Subcutaneous abdominal adipose tissue (tissue), 5 donors: ENCODE results near the gene FYB1.
A peak's percentile ranks its signal among the peaks of the same experiment; 100 is the strongest.
"Not testable (repeated sequence)": the region's sequence is repeated elsewhere in the genome, so short reads cannot be mapped to it uniquely, and the experiment has no call there.

Experiments
- H3K27ac ChIP-seq: one replicate; pipeline ENCODE4 v1.7.0; 2013; ENCODE audit warnings: low read depth, mild to moderate bottlenecking, inconsistent platforms, low read length, moderate library complexity
- H3K27me3 ChIP-seq, 5 donors: one replicate each; pipeline ENCODE4 v1.7.0; 2013; ENCODE audit warnings: low read length in 5 of 5, inconsistent platforms in 1 of 5; ENCODE audit not compliant: control insufficient read depth in 5 of 5, insufficient read depth in 4 of 5
- H3K36me3 ChIP-seq, 5 donors: one replicate each; pipeline ENCODE4 v1.7.0; 2013; ENCODE audit warnings: low read length in 5 of 5; ENCODE audit not compliant: control insufficient read depth in 5 of 5, insufficient read depth in 5 of 5
- H3K4me1 ChIP-seq, 5 donors: one replicate each; pipeline ENCODE4 v1.7.0; 2013; ENCODE audit warnings: low read length in 5 of 5, mild to moderate bottlenecking in 3 of 5, moderate library complexity in 1 of 5; ENCODE audit not compliant: control insufficient read depth in 5 of 5, insufficient read depth in 5 of 5
- H3K4me3 ChIP-seq, 5 donors: one replicate each; pipeline ENCODE4 v1.7.0; 2013; ENCODE audit warnings: low read length in 5 of 5, low read depth in 1 of 5
- H3K9ac ChIP-seq, 5 donors: one replicate each; pipeline ENCODE4 v1.7.0; 2013; ENCODE audit warnings: low read length in 5 of 5, mild to moderate bottlenecking in 4 of 5, moderate library complexity in 3 of 5
- H3K9me3 ChIP-seq, 5 donors: one replicate each; pipeline ENCODE4 v1.7.0; 2013; ENCODE audit warnings: low read length in 5 of 5; ENCODE audit not compliant: control insufficient read depth in 5 of 5
- donor health status: healthy.
- donor health status: healthy.
- donor health status: healthy.
- donor health status: healthy.
- donor health status: healthy.

Gene FYB1

DNA sequence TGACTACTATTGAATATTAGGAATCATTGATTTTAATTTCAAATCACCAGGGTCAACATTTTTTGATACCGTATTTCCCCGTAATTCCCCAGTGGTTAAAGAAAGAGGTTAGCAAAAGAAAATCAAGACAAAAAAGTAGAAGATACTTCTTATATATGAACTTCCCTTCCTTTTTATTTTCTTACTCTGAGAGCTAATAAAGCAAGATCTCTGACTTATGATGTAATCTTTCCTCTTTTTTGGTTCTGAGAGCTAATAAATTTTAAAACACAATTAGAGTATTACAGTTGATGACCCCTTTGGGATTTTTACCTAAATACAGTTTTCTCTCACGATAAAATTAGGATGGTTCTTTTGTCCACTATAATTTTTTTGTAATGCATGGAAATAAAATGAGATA is 9.2 kb upstream of the FYB1 start:
- Histone ChIP-seq H3K9ac (no peak overlapping the region), H3K9me3 (no peaks in the 10 kb centered on the region), H3K36me3 (no peaks in the 10 kb centered on the region), H3K4me1 (peaks cover 0 to 8% (median 0%) of the 10 kb centered on the region in 5 donors), H3K27me3 (no peaks in the 10 kb centered on the region), H3K4me3 (no peak overlapping the region), H3K27ac (no peak overlapping the region)

DNA sequence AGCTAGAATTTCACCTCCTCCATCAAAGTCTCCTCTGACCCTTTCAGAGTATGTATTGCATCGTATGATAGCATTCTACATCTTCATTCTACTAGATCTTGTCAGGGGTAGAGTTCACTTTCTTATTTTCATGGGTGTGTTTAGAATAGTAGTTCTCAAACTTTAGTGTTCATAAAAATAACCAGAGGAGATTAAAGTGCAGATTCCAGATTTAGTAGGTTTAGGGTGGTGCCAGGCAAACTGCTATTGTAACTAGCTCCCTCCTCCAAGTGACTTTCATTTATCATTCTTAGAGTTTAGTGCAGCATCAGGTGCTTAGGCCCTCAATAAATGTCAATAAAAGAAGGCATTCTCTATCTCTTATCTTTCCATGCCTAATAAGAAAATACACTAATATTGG is 7.2 kb upstream of the FYB1 start:
- Histone ChIP-seq H3K4me1 (peaks cover 0 to 8% (median 0%) of the 10 kb centered on the region in 5 donors), H3K36me3 (no peaks in the 10 kb centered on the region), H3K9me3 (no peaks in the 10 kb centered on the region), H3K4me3 (no peak overlapping the region), H3K27ac (no peak overlapping the region), H3K9ac (no peak overlapping the region), H3K27me3 (no peaks in the 10 kb centered on the region)

DNA sequence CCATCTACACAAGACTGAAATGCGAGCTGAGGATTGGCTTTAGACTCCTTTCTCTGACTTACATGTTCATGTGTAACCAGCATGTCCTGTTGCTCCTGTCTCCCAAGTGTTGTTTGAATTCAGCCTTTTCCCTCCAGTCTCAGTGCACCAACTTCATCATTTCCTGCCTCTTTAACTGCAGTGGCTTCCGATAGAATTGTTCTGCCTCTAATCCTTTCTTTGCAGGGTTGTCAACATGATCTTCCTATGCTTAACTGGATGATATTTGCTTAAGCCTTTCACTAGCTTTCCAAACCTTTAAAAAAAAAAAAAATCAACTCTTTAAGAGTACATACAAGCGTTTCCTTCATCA is 6.7 kb upstream of the FYB1 start:
- no peak overlapping the region for H3K9ac ChIP-seq
- no peaks in the 10 kb centered on the region for H3K27me3 ChIP-seq
- H3K4me3 ChIP-seq = no peak overlapping the region
- peaks cover 0 to 8% (median 0%) of the 10 kb centered on the region in 5 donors for H3K4me1 ChIP-seq
- H3K27ac ChIP-seq = no peak overlapping the region
- no peaks in the 10 kb centered on the region for H3K9me3 ChIP-seq
- no peaks in the 10 kb centered on the region for H3K36me3 ChIP-seq

DNA sequence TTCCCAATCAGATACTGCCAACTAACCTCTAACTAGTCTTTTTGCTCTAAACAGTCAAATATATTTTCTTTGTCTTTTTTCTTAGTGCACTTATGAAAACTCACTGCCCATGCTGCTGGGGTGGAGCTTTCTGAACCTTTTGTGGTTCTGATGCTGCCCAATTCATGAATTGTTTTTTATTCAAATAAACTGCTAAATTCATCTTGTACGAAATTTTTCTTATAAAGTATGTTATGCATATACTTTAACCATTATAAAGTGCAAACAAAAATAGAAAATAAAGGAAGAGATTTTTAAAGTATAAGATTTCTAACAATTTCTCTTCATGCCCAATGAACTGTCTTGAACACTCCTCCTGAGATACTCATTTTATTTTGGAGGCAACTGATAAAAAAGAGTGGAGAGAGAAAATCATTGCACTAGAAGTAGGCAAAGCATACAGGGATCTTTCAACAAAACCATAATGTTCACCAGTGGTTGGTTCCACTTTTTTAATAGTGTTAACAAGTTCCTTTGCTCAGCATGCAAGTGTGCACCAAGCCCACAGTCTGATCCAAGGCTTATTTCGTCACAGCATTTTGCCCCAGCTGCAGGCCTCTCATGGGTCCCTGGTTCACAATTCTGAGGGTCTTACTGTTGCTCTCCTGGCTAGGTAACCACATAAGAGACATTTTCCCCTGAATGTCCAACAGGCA is 6.2 kb upstream of the FYB1 start:
- Histone ChIP-seq H3K27ac (no peak overlapping the region), H3K9me3 (no peaks in the 10 kb centered on the region), H3K9ac (no peak overlapping the region), H3K27me3 (no peaks in the 10 kb centered on the region), H3K36me3 (no peaks in the 10 kb centered on the region), H3K4me3 (no peak overlapping the region), H3K4me1 (peaks cover 0 to 8% (median 0%) of the 10 kb centered on the region in 5 donors)

DNA sequence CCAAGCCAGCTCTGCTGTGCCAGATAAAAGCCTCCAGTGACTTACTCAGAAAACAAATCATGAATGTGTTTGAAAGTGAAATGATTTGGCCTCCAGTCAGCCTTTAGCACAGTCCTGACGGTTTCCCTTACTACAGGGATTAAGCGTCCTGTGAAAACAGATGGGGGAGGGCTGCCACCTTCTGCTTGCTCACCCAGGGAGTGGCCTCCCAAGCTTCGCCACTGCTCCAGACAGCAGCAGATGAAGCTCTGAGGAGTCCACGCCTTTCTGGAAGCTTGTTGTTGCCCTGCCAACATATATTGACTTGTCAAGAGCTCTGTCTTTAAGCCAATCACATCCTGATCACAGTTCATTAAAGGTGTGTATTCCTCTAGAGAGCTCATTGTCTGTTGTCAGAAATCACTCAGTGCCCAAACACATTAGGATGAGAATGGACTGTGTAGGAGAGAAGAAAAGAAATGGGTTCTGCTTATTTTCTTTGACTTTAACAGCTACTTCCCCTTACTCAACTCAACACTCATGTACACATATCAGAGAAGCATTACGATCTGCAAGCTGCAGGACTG is 4.9 kb upstream of the FYB1 start:
- no peak overlapping the region for H3K9ac ChIP-seq
- no peak overlapping the region for H3K4me3 ChIP-seq
- H3K27me3 ChIP-seq = no peaks in the 10 kb centered on the region
- no peaks in the 10 kb centered on the region for H3K9me3 ChIP-seq
- H3K36me3 ChIP-seq = no peaks in the 10 kb centered on the region
- no peak overlapping the region for H3K27ac ChIP-seq
- H3K4me1 ChIP-seq = peaks cover 2 to 16% (median 7%) of the 10 kb centered on the region in 5 donors

DNA sequence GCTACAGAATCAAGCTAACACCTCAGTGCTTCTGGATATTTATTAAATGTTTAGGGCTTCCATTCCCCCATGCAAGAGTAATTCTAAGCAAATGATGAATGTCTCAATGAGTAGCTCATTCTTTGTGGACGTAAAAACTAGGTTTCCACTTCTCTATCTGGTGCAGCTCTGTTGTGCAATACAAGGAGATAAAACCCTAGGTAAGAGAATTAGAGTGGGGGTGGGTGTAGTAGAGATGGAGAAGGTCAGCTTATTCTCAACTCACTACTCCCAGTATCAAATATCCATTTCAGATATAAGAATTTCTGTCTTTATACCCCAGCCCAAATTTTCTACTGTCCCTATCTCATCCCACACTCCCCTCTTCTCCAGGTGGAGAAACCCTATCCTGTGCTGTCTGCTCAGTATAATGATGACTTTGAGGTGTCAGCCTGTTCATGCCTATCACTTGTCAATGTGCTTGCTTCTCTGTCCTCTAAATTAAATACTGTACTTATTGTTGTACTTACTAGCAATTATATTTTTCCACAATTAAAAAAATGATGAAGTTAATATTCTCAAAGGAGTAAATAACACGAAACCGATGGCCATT is 4.3 kb upstream of the FYB1 start:
- no peaks in the 10 kb centered on the region for H3K27me3 ChIP-seq
- no peaks in the 10 kb centered on the region for H3K9me3 ChIP-seq
- H3K4me3 ChIP-seq = no peak overlapping the region
- peaks cover 2 to 21% (median 13%) of the 10 kb centered on the region in 5 donors for H3K4me1 ChIP-seq
- no peaks in the 10 kb centered on the region for H3K36me3 ChIP-seq
- no peak overlapping the region for H3K27ac ChIP-seq
- no peak overlapping the region for H3K9ac ChIP-seq

DNA sequence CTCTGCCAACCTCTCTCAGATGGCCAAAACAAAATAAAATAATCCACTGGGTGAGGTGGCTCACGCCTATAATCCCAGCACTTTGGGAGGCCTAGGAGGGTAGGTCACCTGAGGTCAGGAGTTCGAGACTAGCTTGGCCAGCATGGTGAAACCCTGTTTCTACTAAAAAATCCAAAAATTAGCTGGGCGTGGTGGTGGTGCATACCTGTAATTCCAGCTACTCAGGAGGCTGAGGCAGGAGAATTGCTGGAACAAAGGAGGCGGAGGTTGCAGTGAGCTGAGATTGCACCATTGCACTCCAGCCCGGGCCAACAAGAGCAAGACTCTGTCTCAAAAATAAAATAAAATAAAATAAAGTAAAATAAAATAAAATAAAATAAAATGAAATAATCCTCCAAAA is 2.3 kb upstream of the FYB1 start:
- H3K4me1 ChIP-seq = peaks cover 2 to 31% (median 21%) of the 10 kb centered on the region in 5 donors
- H3K27me3 ChIP-seq, H3K9me3 ChIP-seq, H3K9ac ChIP-seq, H3K4me3 ChIP-seq, H3K36me3 ChIP-seq, H3K27ac ChIP-seq: not testable (repeated sequence)

DNA sequence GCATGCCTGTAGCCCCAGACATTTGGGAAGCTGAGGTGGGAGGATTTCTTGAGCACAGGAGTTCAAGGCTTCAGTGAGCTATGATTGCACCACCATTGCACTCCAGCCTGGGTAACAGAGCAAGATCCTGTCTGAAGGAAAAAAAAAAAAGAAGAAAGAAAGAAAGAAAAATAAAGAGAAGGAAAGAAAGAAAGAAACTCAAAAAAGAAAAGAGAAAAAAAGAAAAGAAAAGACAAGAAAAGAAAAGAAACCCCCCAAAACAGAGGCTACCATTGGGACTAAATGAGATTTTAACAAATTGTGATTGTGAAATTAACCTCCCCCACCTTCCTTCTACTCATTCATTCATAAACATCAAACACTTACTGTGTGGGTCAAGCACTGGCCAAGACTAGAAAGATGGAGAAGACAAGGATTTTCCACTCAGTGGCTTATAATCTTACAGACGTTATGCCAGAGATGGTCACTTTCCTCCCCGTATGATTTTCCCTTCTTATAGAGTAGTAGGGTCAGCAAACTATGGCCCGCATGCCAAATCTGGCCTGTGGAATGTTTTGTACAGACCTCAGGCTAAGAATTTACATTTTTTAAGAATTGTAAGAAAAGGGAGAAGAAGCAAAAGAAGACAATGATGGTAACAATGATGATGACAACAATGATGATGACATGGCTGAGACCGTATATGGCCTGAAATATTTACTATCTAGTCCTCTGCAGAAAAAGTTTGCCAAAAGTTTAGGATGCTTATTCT is 1.1 kb upstream of the FYB1 start:
- Histone ChIP-seq H3K9me3 (no peaks in the 10 kb centered on the region), H3K36me3 (no peaks in the 10 kb centered on the region), H3K27me3 (no peaks in the 10 kb centered on the region), H3K27ac (no peak overlapping the region), H3K9ac (no peak overlapping the region), H3K4me1 (peaks cover 2 to 37% (median 21%) of the 10 kb centered on the region in 5 donors), H3K4me3 (no peak overlapping the region)

DNA sequence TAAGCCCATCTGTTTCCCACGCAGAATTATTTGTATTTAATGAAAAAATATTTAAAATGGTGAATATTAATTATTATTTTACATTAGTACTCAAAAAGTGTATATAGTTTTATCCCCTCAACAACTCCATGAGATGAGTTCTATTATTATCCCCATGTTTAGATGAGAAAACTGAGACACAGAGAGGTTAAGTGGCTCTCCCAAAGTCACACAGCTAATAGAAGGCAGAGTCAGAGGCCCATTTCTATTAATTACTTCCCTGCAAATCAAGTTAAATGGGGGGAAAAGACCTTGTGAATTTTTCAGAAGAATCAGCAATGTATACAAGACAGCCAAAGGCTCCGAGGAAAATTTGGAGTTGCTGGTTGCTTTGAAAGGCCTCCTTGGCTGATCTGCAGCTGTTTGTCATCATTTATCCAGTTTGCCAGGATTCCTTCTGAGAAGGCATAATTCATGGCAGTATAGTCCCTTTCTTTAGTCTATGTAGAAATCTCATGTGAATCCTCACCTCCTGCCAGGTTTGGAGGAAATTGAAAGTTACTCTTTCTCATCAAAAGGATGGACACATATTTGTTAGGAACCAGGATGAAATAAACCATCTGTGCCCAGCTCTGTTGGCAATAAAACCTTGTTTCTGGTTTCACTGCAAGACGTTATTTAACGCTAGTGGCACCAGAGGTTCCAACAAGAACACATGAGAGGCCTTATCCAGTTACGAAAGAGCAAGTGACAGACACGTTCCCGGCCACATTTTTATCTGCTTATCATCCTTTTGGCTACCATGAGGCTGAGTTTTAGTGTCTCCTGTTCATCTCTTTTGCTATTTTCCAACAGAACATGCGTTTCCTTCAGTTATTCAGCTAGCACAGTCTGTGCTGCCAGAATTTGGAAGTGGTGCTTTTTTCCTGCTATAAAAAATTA is 621 bp downstream of the FYB1 start:
- H3K36me3 ChIP-seq = no peaks in the 10 kb centered on the region
- H3K4me3 ChIP-seq = peak overlapping the region; percentile 24 to 48 (median 43)
- peaks cover 2 to 31% (median 22%) of the 10 kb centered on the region in 5 donors for H3K4me1 ChIP-seq
- peak overlapping the region; percentile 55 for H3K27ac ChIP-seq
- no peaks in the 10 kb centered on the region for H3K27me3 ChIP-seq
- no peaks in the 10 kb centered on the region for H3K9me3 ChIP-seq
- peak overlapping the region in 1 of 5 donors; percentile 32 for H3K9ac ChIP-seq
